GM12878 (cell line): ENCODE data around the gene MORC3. TPM values are rescaled to one million over a fixed set of nuclear protein-coding genes. Genes with fewer than 3 reads are reported as not detected.
A peak's percentile ranks its signal among the peaks of the same experiment; 100 is the strongest.

ENCODE experiments used
- BCL3 ChIP-seq: IDR thresholded peaks from 2 replicates; pipeline ENCODE4 v1.6.1; 2011; ENCODE audit warnings: borderline replicate concordance, low read depth, mild to moderate bottlenecking, moderate library complexity, low read length; ENCODE audit not compliant: insufficient read depth, poor library complexity, severe bottlenecking
- DPF2 ChIP-seq: fragments of 450-650 bp; IDR thresholded peaks from 2 replicates; pipeline ENCODE4 v1.6.1; 2017; ENCODE audit warnings: mild to moderate bottlenecking
- EED ChIP-seq: sonication (generic); IDR thresholded peaks from 2 replicates; pipeline ENCODE4 v1.6.1; 2016; ENCODE audit warnings: antibody characterized with exemption, low read depth
- ETV6 ChIP-seq, 2 experiments: fragments of 450-650 bp in 1 of 2; IDR thresholded peaks in 1 of 2; conservative IDR thresholded peaks in 1 of 2; 2 replicates each; pipeline ENCODE4 v1.6.1; 2014; ENCODE audit warnings: antibody characterized with exemption in 1 of 2, borderline replicate concordance in 1 of 2, low read depth in 1 of 2, mild to moderate bottlenecking in 1 of 2, moderate library complexity in 1 of 2
- JUNB ChIP-seq: IDR thresholded peaks from 2 replicates; pipeline ENCODE4 v1.6.1; 2016; ENCODE audit warnings: antibody characterized with exemption, mild to moderate bottlenecking
- MYC ChIP-seq: IDR thresholded peaks from 2 replicates; pipeline ENCODE4 v1.6.1; 2011; ENCODE audit warnings: mild to moderate bottlenecking, low read length, moderate library complexity, inconsistent platforms; ENCODE audit not compliant: insufficient read depth, insufficient replicate concordance, insufficient read length, severe bottlenecking
- PKNOX1 ChIP-seq: fragments of 450-650 bp; IDR thresholded peaks from 2 replicates; pipeline ENCODE4 v1.6.1; 2016; ENCODE audit warnings: mild to moderate bottlenecking
- POLR2A ChIP-seq: IDR thresholded peaks from 2 replicates; pipeline ENCODE4 v1.6.1; 2011; ENCODE audit warnings: low read depth, mild to moderate bottlenecking, low read length
- SPI1 ChIP-seq: IDR thresholded peaks from 2 replicates; pipeline ENCODE4 v1.6.1; 2011; ENCODE audit warnings: low read depth, mild to moderate bottlenecking, low read length, moderate library complexity, borderline replicate concordance; ENCODE audit not compliant: insufficient read depth
- TAF1 ChIP-seq: IDR thresholded peaks from 2 replicates; pipeline ENCODE4 v1.6.1; 2011; ENCODE audit warnings: mild to moderate bottlenecking, low read depth, low read length, borderline replicate concordance
- ZBTB4 ChIP-seq: fragments of 450-650 bp; formaldehyde crosslinking; IDR thresholded peaks from 2 replicates; pipeline ENCODE4 v1.4.0; 2022; ENCODE audit warnings: mild to moderate bottlenecking, moderate library complexity
- ZBTB40 ChIP-seq: fragments of 450-650 bp; IDR thresholded peaks from 2 replicates; pipeline ENCODE4 v1.6.1; 2016; ENCODE audit warnings: mild to moderate bottlenecking, moderate library complexity, borderline replicate concordance
- ZNF687 ChIP-seq: fragments of 450-650 bp; IDR thresholded peaks from 2 replicates; pipeline ENCODE4 v1.6.1; 2017; ENCODE audit warnings: mild to moderate bottlenecking, moderate library complexity
- polyA plus RNA-seq, 11 experiments: library from polyadenylated mRNA; depleted of rRNA in 4 of 11; unstranded in 6 of 11; stranded (reverse) in 5 of 11; fragments of >200 nt; fragmentation: Nextera tagmentation in 4 of 11; fragmentation: Illumina TruSeq in 1 of 11; extraction: Ambion mirVana in 4 of 11; extraction: Trizol in 1 of 11; gene quantifications; 1 replicate in 1 of 11; 2 replicates in 10 of 11; pipeline versions ENCODE4 v1.2.1 to v1.2.3, GENCODE V29; 2011 to 2016; ENCODE audit warnings: inconsistent platforms in 2 of 11, missing spikeins in 2 of 11, low read depth in 1 of 11
- total RNA-seq, 4 experiments: library from RNA; depleted of rRNA in 3 of 4; stranded (reverse); fragments of >200 nt in 3 of 4; fragmentation: Illumina TruSeq in 1 of 4; extraction: Trizol in 1 of 4; gene quantifications; 2 replicates each; pipeline versions ENCODE4 v1.2.1 to v1.2.3, GENCODE V29; 2013 to 2021

The MORC3 gene
- total and polyA plus RNA-seq, 10 of the 15 experiments (the other 5 are each of a cell fraction or from before 2014, with no cell fraction given) = 5.5 to 29.9 (median 16.3) TPM

- peak; percentile 16; the same call in 1 of the 2 replicates for TF ChIP-seq ZBTB40
- TF ChIP-seq TAF1 = peak; percentile 45; the same call in 1 of the 2 replicates
- TF ChIP-seq PKNOX1 = 0 out of 2 replicates have a peak, but pooled peaks have one; percentile 24
- TF ChIP-seq SPI1 = peak; percentile 41; the same call in 1 of the 2 replicates
- TF ChIP-seq ZNF687 = peak; percentile 84; the same call in 1 of the 2 replicates
- TF ChIP-seq EED = peak; percentile 42; the same call in 1 of the 2 replicates
- 0 out of 2 replicates have a peak, but pooled peaks have one; percentile 21 for TF ChIP-seq JUNB
- TF ChIP-seq BCL3 = peak; percentile 61
- peak; percentile 69 for TF ChIP-seq POLR2A
- TF ChIP-seq ZBTB4 (CRISPR knock-in tag) = no peak
- peak; percentile 59; the same call in 1 of the 2 replicates for TF ChIP-seq DPF2
- TF ChIP-seq MYC = no peak
- TF ChIP-seq ETV6 (conservative IDR thresholded peaks at IDR 0.05 in 1 of 2, IDR thresholded peaks at IDR 0.05 in 1 of 2; ENCODE audit: borderline replicate concordance in 1 of 2, low read depth in 1 of 2) = peak in 1 of 2 experiments; percentile 58; a peak in 1 of 4 replicates
These were observed 21.9 kb upstream of the MORC3 start (continued) for GRCh38 chr21:36297938-36298572.
